Activated naive CD8-positive, alpha-beta T cell treated with anti-CD3 and anti-CD28 coated beads, Interleukin-2, amount 50 U/mL, for 24 hours (primary cell): Measurements from ENCODE around the gene ZNF169.
A peak's percentile ranks its signal among the peaks of the same experiment; 100 is the strongest.
"Not testable (repeated sequence)": the region's sequence is repeated elsewhere in the genome, so short reads cannot be mapped to it uniquely, and the experiment has no call there.

Experiments
- ATAC-seq: fragments of 150-1000 bp; cut with Tn5 transposase; one replicate; pipeline ENCODE4 v1.10.0; 2021
- DNase-seq: peaks from one replicate; pipeline ENCODE4 v3.0.0; 2021
- H3K27ac Mint-ChIP-seq: one replicate; pipeline ENCODE4 v1.8.0; 2021; ENCODE audit warnings: mild to moderate bottlenecking, mixed read lengths
- H3K27me3 Mint-ChIP-seq: one replicate; pipeline ENCODE4 v1.8.0; 2021; ENCODE audit warnings: mixed read lengths
- H3K36me3 Mint-ChIP-seq: one replicate; pipeline ENCODE4 v1.8.0; 2021; ENCODE audit warnings: low read depth, mixed read lengths
- H3K4me1 Mint-ChIP-seq: one replicate; pipeline ENCODE4 v1.8.0; 2021; ENCODE audit warnings: mixed read lengths
- H3K4me3 Mint-ChIP-seq: one replicate; pipeline ENCODE4 v1.8.0; 2021; ENCODE audit warnings: mild to moderate bottlenecking, moderate library complexity, mixed read lengths
- H3K9me3 Mint-ChIP-seq: one replicate; pipeline ENCODE4 v1.8.0; 2021; ENCODE audit warnings: mixed read lengths

The ZNF169 gene

GRCh38 chr9:94269264-94269663, 10.2 kb downstream of the ZNF169 start:
- peaks cover 45% of the 10 kb centered on the region for H3K36me3 Mint-ChIP-seq
- DNase-seq (no peak), ATAC-seq (no peak)
- no peak overlapping the region for H3K4me3 Mint-ChIP-seq
- no peaks in the 10 kb centered on the region for H3K27me3 Mint-ChIP-seq
- peaks cover 15% of the 10 kb centered on the region for H3K4me1 Mint-ChIP-seq
- H3K9me3 Mint-ChIP-seq, result peaks cover 14% of the 10 kb centered on the region
- no peak overlapping the region for H3K27ac Mint-ChIP-seq

- Mint-ChIP-seq H3K27me3 (no peaks in the 10 kb centered on the region), H3K4me1 (peaks cover 15% of the 10 kb centered on the region), H3K36me3 (peaks cover 42% of the 10 kb centered on the region), H3K4me3 (no peak overlapping the region), H3K9me3 (peaks cover 14% of the 10 kb centered on the region), H3K27ac (no peak overlapping the region)
- DNase-seq, result no peak
- no peak for ATAC-seq
Measured at GRCh38 chr9:94270009-94270408, 10.9 kb downstream of the ZNF169 start.

GRCh38 chr9:94277029-94277428, 17.9 kb downstream of the ZNF169 start:
- not testable (repeated sequence) for H3K4me1 Mint-ChIP-seq, DNase-seq, H3K4me3 Mint-ChIP-seq, H3K27me3 Mint-ChIP-seq, H3K27ac Mint-ChIP-seq, ATAC-seq
- Mint-ChIP-seq H3K9me3 (peaks cover 15% of the 10 kb centered on the region), H3K36me3 (peaks cover 68% of the 10 kb centered on the region)

- Mint-ChIP-seq H3K27me3 (no peaks in the 10 kb centered on the region), H3K9me3 (peaks cover 15% of the 10 kb centered on the region), H3K27ac (no peak overlapping the region), H3K36me3 (peaks cover 71% of the 10 kb centered on the region), H3K4me3 (no peak overlapping the region), H3K4me1 (peaks cover 1% of the 10 kb centered on the region)
- ATAC-seq, result no peak
- no peak for DNase-seq
Measured at GRCh38 chr9:94277885-94278536, 18.9 kb downstream of the ZNF169 start.

- ATAC-seq (no peak), DNase-seq (no peak)
- H3K9me3 Mint-ChIP-seq, result peaks cover 15% of the 10 kb centered on the region
- H3K4me1 Mint-ChIP-seq, result no peaks in the 10 kb centered on the region
- H3K4me3 Mint-ChIP-seq, result no peak overlapping the region
- H3K27me3 Mint-ChIP-seq, result no peaks in the 10 kb centered on the region
- no peak overlapping the region for H3K27ac Mint-ChIP-seq
- H3K36me3 Mint-ChIP-seq, result peaks cover 60% of the 10 kb centered on the region
Measured at GRCh38 chr9:94280409-94280989, 21.4 kb downstream of the ZNF169 start.

- Mint-ChIP-seq H3K27ac (no peak overlapping the region), H3K4me1 (no peaks in the 10 kb centered on the region), H3K27me3 (no peaks in the 10 kb centered on the region), H3K4me3 (no peak overlapping the region), H3K36me3 (peaks cover 61% of the 10 kb centered on the region), H3K9me3 (peaks cover 15% of the 10 kb centered on the region)
- ATAC-seq, result no peak
- DNase-seq, result no peak
Measured at GRCh38 chr9:94281101-94281500, 22.0 kb downstream of the ZNF169 start.

GRCh38 chr9:94286116-94286515, 27.0 kb downstream of the ZNF169 start:
- no peak for DNase-seq
- Mint-ChIP-seq H3K27ac (no peak overlapping the region), H3K36me3 (peaks cover 49% of the 10 kb centered on the region), H3K4me3 (no peak overlapping the region), H3K4me1 (no peaks in the 10 kb centered on the region), H3K9me3 (no peaks in the 10 kb centered on the region), H3K27me3 (no peaks in the 10 kb centered on the region)
- ATAC-seq, result no peak

- H3K36me3 Mint-ChIP-seq, result peaks cover 42% of the 10 kb centered on the region
- ATAC-seq (no peak), DNase-seq (no peak)
- no peaks in the 10 kb centered on the region for H3K9me3 Mint-ChIP-seq
- no peaks in the 10 kb centered on the region for H3K27me3 Mint-ChIP-seq
- no peak overlapping the region for H3K27ac Mint-ChIP-seq
- no peaks in the 10 kb centered on the region for H3K4me1 Mint-ChIP-seq
- H3K4me3 Mint-ChIP-seq, result no peak overlapping the region
Measured at GRCh38 chr9:94287877-94288513, 28.9 kb downstream of the ZNF169 start.

- H3K36me3 Mint-ChIP-seq, result peaks cover 44% of the 10 kb centered on the region
- no peak overlapping the region for H3K4me3 Mint-ChIP-seq
- no peak overlapping the region for H3K27ac Mint-ChIP-seq
- no peaks in the 10 kb centered on the region for H3K9me3 Mint-ChIP-seq
- H3K4me1 Mint-ChIP-seq, result no peaks in the 10 kb centered on the region
- H3K27me3 Mint-ChIP-seq, result no peaks in the 10 kb centered on the region
- DNase-seq (no peak), ATAC-seq (no peak)
Measured at GRCh38 chr9:94289691-94290090, 30.6 kb downstream of the ZNF169 start.

GRCh38 chr9:94298949-94299599, 40.0 kb downstream of the ZNF169 start:
- ATAC-seq (no peak), DNase-seq (no peak)
- Mint-ChIP-seq H3K4me3 (no peak overlapping the region), H3K36me3 (peaks cover 23% of the 10 kb centered on the region), H3K4me1 (peaks cover 3% of the 10 kb centered on the region), H3K27ac (no peak overlapping the region), H3K9me3 (no peaks in the 10 kb centered on the region), H3K27me3 (no peaks in the 10 kb centered on the region)

- H3K27ac Mint-ChIP-seq, result no peak overlapping the region
- no peak overlapping the region for H3K4me3 Mint-ChIP-seq
- H3K4me1 Mint-ChIP-seq, result peaks cover 3% of the 10 kb centered on the region
- DNase-seq (peak; percentile 5), ATAC-seq (peak; percentile 86)
- H3K36me3 Mint-ChIP-seq, result peaks cover 22% of the 10 kb centered on the region
- H3K27me3 Mint-ChIP-seq, result no peaks in the 10 kb centered on the region
- no peaks in the 10 kb centered on the region for H3K9me3 Mint-ChIP-seq
Measured at GRCh38 chr9:94300470-94301301, 41.6 kb downstream of the ZNF169 start.

GRCh38 chr9:94301583-94301982, 42.5 kb downstream of the ZNF169 start:
- no peaks in the 10 kb centered on the region for H3K9me3 Mint-ChIP-seq
- H3K4me3 Mint-ChIP-seq, result no peak overlapping the region
- H3K27me3 Mint-ChIP-seq, result no peaks in the 10 kb centered on the region
- ATAC-seq (no peak), DNase-seq (no peak)
- H3K4me1 Mint-ChIP-seq, result peaks cover 3% of the 10 kb centered on the region
- peaks cover 14% of the 10 kb centered on the region for H3K36me3 Mint-ChIP-seq
- no peak overlapping the region for H3K27ac Mint-ChIP-seq

GRCh38 chr9:94302426-94302825, 43.3 kb downstream of the ZNF169 start:
- ATAC-seq (no peak), DNase-seq (no peak)
- Mint-ChIP-seq H3K36me3 (peaks cover 9% of the 10 kb centered on the region), H3K4me3 (no peak overlapping the region), H3K27me3 (no peaks in the 10 kb centered on the region), H3K27ac (no peak overlapping the region), H3K4me1 (peaks cover 3% of the 10 kb centered on the region), H3K9me3 (no peaks in the 10 kb centered on the region)

- H3K27ac Mint-ChIP-seq, result no peak overlapping the region
- H3K9me3 Mint-ChIP-seq, result no peaks in the 10 kb centered on the region
- H3K4me3 Mint-ChIP-seq, result no peak overlapping the region
- no peaks in the 10 kb centered on the region for H3K27me3 Mint-ChIP-seq
- DNase-seq (no peak), ATAC-seq (no peak)
- peaks cover 9% of the 10 kb centered on the region for H3K36me3 Mint-ChIP-seq
- peaks cover 3% of the 10 kb centered on the region for H3K4me1 Mint-ChIP-seq
Measured at GRCh38 chr9:94303321-94303720, 44.2 kb downstream of the ZNF169 start.
